ENCODE results near the gene RNF175. TPM values are rescaled to one million over a fixed set of nuclear protein-coding genes. Genes with fewer than 3 reads are reported as not detected.

Gene RNF175
- total RNA-seq, 1 experiment from 2014 or later, result 5.4 TPM

DNA sequence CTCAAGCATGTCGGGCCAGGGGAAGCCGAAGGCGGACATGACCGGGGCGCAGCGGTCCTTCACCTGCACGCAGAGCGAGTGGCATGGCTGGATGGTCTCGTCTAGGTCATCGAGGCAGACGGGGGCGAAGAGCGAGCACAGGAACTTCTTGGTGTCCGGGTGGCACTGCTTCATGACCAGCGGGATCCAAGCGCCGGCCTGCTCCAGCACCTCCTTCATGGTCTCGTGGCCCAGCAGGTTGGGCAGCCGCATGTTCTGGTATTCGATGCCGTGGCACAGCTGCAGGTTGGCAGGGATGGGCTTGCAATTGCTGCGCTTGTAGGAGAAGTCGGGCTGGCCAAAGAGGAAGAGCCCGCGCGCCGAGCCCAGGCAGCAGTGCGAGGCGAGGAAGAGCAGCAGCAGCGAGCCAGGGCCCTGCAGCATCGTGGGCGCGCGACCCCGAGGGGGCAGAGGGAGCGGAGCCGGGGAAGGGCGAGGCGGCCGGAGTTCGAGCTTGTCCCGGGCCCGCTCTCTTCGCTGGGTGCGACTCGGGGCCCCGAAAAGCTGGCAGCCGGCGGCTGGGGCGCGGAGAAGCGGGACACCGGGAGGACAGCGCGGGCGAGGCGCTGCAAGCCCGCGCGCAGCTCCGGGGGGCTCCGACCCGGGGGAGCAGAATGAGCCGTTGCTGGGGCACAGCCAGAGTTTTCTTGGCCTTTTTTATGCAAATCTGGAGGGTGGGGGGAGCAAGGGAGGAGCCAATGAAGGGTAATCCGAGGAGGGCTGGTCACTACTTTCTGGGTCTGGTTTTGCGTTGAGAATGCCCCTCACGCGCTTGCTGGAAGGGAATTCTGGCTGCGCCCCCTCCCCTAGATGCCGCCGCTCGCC, 28.8 kb upstream of the RNF175 start, which contains the start of gene SFRP2 (continued):
- TF ChIP-seq ZNF281 (CRISPR knock-in tag; IDR thresholded peaks at IDR 0.05) (no peak), ZNF138 (CRISPR knock-in tag; conservative IDR thresholded peaks at IDR 0.05) (no peak), TEAD4 (CRISPR knock-in tag; IDR thresholded peaks at IDR 0.05) (no peak), KAT7 (CRISPR knock-in tag; IDR thresholded peaks at IDR 0.05; ENCODE audit: borderline replicate concordance) (no peak; the same call in 1 of the 2 replicates), GRHL2 (CRISPR knock-in tag; IDR thresholded peaks at IDR 0.05; ENCODE audit: insufficient replicate concordance, severe bottlenecking) (no peak), ETV6 (CRISPR knock-in tag; IDR thresholded peaks at IDR 0.05) (peak; percentile 61), EMX1 (CRISPR knock-in tag; IDR thresholded peaks at IDR 0.05) (0 out of 2 replicates have a peak, but pooled peaks have one; percentile 0), ZNF396 (CRISPR knock-in tag; IDR thresholded peaks at IDR 0.05; ENCODE audit: borderline replicate concordance) (no peak), ATF6 (CRISPR knock-in tag; IDR thresholded peaks at IDR 0.05) (no peak), FOXK1 (CRISPR knock-in tag; IDR thresholded peaks at IDR 0.05) (no peak), STAT6 (CRISPR knock-in tag; conservative IDR thresholded peaks at IDR 0.05; ENCODE audit: low read depth) (no peak), ZNF232 (CRISPR knock-in tag; IDR thresholded peaks at IDR 0.05) (no peak), FOXP1 (CRISPR knock-in tag; IDR thresholded peaks at IDR 0.05; ENCODE audit: borderline replicate concordance) (no peak), ZNF219 (CRISPR knock-in tag; IDR thresholded peaks at IDR 0.05; ENCODE audit: borderline replicate concordance) (0 out of 2 replicates have a peak, but pooled peaks have one; percentile 22), ZNF263 (CRISPR knock-in tag; IDR thresholded peaks at IDR 0.05; ENCODE audit: low read depth) (no peak), SP1 (CRISPR knock-in tag; conservative IDR thresholded peaks at IDR 0.05) (no peak; the same call in 1 of the 2 replicates), AR (CRISPR knock-in tag; IDR thresholded peaks at IDR 0.05) (no peak), ZMAT4 (CRISPR knock-in tag; IDR thresholded peaks at IDR 0.05) (no peak)
- TF ChIP-seq, protein P1, sequence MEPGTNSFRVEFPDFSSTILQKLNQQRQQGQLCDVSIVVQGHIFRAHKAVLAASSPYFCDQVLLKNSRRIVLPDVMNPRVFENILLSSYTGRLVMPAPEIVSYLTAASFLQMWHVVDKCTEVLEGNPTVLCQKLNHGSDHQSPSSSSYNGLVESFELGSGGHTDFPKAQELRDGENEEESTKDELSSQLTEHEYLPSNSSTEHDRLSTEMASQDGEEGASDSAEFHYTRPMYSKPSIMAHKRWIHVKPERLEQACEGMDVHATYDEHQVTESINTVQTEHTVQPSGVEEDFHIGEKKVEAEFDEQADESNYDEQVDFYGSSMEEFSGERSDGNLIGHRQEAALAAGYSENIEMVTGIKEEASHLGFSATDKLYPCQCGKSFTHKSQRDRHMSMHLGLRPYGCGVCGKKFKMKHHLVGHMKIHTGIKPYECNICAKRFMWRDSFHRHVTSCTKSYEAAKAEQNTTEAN (CRISPR knock-in tag; IDR thresholded peaks at IDR 0.05), result no peak
- TF ChIP-seq, protein P2, sequence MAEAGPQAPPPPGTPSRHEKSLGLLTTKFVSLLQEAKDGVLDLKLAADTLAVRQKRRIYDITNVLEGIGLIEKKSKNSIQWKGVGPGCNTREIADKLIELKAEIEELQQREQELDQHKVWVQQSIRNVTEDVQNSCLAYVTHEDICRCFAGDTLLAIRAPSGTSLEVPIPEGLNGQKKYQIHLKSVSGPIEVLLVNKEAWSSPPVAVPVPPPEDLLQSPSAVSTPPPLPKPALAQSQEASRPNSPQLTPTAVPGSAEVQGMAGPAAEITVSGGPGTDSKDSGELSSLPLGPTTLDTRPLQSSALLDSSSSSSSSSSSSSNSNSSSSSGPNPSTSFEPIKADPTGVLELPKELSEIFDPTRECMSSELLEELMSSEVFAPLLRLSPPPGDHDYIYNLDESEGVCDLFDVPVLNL (CRISPR knock-in tag; IDR thresholded peaks at IDR 0.05; ENCODE audit: borderline replicate concordance, low read depth), result no peak
- TF ChIP-seq, protein P3, sequence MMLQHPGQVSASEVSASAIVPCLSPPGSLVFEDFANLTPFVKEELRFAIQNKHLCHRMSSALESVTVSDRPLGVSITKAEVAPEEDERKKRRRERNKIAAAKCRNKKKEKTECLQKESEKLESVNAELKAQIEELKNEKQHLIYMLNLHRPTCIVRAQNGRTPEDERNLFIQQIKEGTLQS (CRISPR knock-in tag; conservative IDR thresholded peaks at IDR 0.05), result no peak
- TF ChIP-seq, protein P4, sequence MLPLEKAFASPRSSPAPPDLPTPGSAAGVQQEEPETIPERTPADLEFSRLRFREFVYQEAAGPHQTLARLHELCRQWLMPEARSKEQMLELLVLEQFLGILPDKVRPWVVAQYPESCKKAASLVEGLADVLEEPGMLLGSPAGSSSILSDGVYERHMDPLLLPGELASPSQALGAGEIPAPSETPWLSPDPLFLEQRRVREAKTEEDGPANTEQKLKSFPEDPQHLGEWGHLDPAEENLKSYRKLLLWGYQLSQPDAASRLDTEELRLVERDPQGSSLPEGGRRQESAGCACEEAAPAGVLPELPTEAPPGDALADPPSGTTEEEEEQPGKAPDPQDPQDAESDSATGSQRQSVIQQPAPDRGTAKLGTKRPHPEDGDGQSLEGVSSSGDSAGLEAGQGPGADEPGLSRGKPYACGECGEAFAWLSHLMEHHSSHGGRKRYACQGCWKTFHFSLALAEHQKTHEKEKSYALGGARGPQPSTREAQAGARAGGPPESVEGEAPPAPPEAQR (CRISPR knock-in tag; IDR thresholded peaks at IDR 0.05), result no peak
